Loucy (cell line): Measurements from ENCODE around the gene SDHAF3.

Experiments used
- EZH2phosphoT487 ChIP-seq: fragments of 200-600 bp; IDR thresholded peaks from 2 replicates; pipeline ENCODE4 v1.6.1; 2018; ENCODE audit warnings: antibody characterized with exemption, mild to moderate bottlenecking, moderate library complexity, borderline replicate concordance
- TF ChIP-seq, protein P1 (sequence below): fragments of 200-600 bp; sonication (generic); conservative IDR thresholded peaks from 2 replicates; pipeline ENCODE4 v1.5.1; 2014; ENCODE audit warnings: mild to moderate bottlenecking, antibody characterized with exemption, low read length

DNA sequence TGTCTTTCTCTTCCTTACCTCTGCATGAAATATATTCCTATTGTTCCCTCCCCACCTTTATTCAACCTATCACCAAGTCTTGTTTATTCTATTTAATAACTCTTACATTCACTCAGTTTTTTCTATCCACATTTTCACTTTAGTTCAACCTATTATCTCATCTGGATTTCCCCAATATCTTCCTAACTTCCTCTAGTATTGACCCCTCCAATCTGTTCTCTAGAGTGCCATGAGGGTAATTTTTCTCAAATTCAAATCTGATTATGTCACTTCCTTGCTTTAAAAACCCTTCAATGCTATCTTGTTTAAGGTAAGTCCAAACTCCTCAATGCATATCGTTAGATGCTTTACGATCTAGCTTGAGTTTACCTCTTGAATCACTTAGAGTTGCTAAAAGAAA lies 86.5 kb downstream of the SDHAF3 start:
- TF ChIP-seq, protein P1, sequence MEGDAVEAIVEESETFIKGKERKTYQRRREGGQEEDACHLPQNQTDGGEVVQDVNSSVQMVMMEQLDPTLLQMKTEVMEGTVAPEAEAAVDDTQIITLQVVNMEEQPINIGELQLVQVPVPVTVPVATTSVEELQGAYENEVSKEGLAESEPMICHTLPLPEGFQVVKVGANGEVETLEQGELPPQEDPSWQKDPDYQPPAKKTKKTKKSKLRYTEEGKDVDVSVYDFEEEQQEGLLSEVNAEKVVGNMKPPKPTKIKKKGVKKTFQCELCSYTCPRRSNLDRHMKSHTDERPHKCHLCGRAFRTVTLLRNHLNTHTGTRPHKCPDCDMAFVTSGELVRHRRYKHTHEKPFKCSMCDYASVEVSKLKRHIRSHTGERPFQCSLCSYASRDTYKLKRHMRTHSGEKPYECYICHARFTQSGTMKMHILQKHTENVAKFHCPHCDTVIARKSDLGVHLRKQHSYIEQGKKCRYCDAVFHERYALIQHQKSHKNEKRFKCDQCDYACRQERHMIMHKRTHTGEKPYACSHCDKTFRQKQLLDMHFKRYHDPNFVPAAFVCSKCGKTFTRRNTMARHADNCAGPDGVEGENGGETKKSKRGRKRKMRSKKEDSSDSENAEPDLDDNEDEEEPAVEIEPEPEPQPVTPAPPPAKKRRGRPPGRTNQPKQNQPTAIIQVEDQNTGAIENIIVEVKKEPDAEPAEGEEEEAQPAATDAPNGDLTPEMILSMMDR, result no peak
- no peak for TF ChIP-seq EZH2phosphoT487
